ENCODE results near the gene MKRN2OS. TPM values are rescaled to one million over a fixed set of nuclear protein-coding genes. Genes with fewer than 3 reads are reported as not detected.

MKRN2OS gene
- total RNA-seq, 2 experiments from 2014 or later: not detected

DNA sequence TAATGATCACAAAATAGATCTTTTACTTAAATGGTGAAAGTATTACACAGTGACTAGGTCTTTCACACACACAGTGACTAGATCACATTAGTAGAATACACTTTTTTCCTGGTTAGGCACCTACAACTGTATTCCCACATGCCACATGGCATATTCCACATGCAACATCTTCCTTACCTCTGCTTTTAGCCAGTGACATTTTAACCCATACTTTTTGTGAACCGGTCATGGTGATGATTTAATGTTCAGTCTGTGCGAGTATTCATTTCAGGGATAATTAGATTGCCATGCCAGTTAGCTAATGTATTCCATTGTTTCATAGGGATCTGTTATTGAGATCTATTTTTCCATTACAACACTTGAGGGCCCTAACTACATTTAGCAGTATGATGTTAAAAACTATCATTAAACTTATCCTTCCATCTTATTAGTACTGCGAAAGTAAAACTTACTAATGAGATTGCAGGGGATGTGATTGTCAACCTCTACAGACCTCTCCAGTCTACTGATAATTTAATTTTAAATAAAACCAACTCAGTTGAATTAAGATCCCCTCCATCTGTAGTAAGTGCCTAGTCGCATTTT lies 32.7 kb downstream of the MKRN2OS start:
- no peaks in the 10 kb centered on the region for H3K79me2 ChIP-seq (ENCODE audit: insufficient read depth, low read depth, low read length)
- no peaks in the 10 kb centered on the region for H3K9me2 ChIP-seq (ENCODE audit: insufficient read depth, low read length)
- no peak overlapping the region for H3K4me2 ChIP-seq (ENCODE audit: low read length)
- intact Hi-C loops (cut with micrococcal nuclease; ENCODE audit: unreplicated experiment): no loop called here
- no peak overlapping the region for H3K4me3 ChIP-seq (ENCODE audit: low read depth, low read length, poor library complexity, severe bottlenecking)
- no TSS peak for BruUV-seq (replicated peaks)
- POLR2A ChIA-PET: no interaction called here
- H3K9me3 ChIP-seq (ENCODE audit: low read length): no peaks in the 10 kb centered on the region
- no peak for TF ChIP-seq EZH2phosphoT487 (IDR thresholded peaks at IDR 0.05; ENCODE audit: borderline replicate concordance, low read depth, low read length)
- TF ChIP-seq, protein P1, sequence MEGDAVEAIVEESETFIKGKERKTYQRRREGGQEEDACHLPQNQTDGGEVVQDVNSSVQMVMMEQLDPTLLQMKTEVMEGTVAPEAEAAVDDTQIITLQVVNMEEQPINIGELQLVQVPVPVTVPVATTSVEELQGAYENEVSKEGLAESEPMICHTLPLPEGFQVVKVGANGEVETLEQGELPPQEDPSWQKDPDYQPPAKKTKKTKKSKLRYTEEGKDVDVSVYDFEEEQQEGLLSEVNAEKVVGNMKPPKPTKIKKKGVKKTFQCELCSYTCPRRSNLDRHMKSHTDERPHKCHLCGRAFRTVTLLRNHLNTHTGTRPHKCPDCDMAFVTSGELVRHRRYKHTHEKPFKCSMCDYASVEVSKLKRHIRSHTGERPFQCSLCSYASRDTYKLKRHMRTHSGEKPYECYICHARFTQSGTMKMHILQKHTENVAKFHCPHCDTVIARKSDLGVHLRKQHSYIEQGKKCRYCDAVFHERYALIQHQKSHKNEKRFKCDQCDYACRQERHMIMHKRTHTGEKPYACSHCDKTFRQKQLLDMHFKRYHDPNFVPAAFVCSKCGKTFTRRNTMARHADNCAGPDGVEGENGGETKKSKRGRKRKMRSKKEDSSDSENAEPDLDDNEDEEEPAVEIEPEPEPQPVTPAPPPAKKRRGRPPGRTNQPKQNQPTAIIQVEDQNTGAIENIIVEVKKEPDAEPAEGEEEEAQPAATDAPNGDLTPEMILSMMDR (conservative IDR thresholded peaks at IDR 0.05; ENCODE audit: low read length): no peak
- peaks cover 77% of the 10 kb centered on the region for H3K36me3 ChIP-seq (ENCODE audit: insufficient read depth, low read length)
- CTCF ChIA-PET (ENCODE audit: unreplicated experiment): no interaction called here
- no peak overlapping the region for H3K27ac ChIP-seq (ENCODE audit: low read depth, low read length, poor library complexity, severe bottlenecking)
- no peak overlapping the region for H2AFZ ChIP-seq (ENCODE audit: low read length)
- no peaks in the 10 kb centered on the region for H3K4me1 ChIP-seq (ENCODE audit: insufficient read depth, low read length, poor library complexity, severe bottlenecking)
- DNase-seq (ENCODE audit: low spot score): no peak
- H4K20me1 ChIP-seq (ENCODE audit: insufficient read depth, low read length): no peaks in the 10 kb centered on the region

DNA sequence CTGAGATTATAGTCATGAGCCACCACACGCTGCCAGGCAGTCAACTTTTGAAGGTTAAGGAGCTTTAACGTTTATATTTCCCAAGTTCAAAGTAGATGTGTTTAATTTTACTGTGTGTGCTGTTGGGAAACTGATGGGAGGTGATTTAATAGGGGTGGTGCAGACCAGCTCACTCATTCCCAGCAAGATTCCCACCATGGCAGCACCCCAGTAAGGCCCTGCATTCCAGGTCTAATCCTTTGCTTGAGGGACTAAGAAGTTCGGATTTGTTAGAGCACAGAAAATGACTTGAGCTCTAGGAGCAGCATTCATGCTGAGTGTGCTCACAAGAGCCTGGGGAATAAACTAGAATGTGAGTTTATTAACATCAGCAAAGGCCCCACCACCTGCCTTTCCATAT lies 35.8 kb downstream of the MKRN2OS start:
- TF ChIP-seq EZH2phosphoT487 (IDR thresholded peaks at IDR 0.05; ENCODE audit: borderline replicate concordance, low read depth, low read length): no peak
- TF ChIP-seq, protein P1 (conservative IDR thresholded peaks at IDR 0.05; ENCODE audit: low read length): no peak
- POLR2A ChIA-PET: interaction anchor here (0.7 to 1.2 kb wide), 2 partner anchors 14 to 21 kb away, joined by 3 read pairs; no protein-coding TSS in a partner anchor
- Histone ChIP-seq H3K4me1 (ENCODE audit: insufficient read depth, low read length, poor library complexity, severe bottlenecking) (no peaks in the 10 kb centered on the region), H3K4me2 (ENCODE audit: low read length) (no peak overlapping the region), H3K79me2 (ENCODE audit: insufficient read depth, low read depth, low read length) (no peaks in the 10 kb centered on the region), H4K20me1 (ENCODE audit: insufficient read depth, low read length) (no peaks in the 10 kb centered on the region), H3K4me3 (ENCODE audit: low read depth, low read length, poor library complexity, severe bottlenecking) (no peak overlapping the region), H3K9me2 (ENCODE audit: insufficient read depth, low read length) (no peaks in the 10 kb centered on the region), H3K27ac (ENCODE audit: low read depth, low read length, poor library complexity, severe bottlenecking) (no peak overlapping the region), H3K9me3 (ENCODE audit: low read length) (no peaks in the 10 kb centered on the region), H3K36me3 (ENCODE audit: insufficient read depth, low read length) (peaks cover 84% of the 10 kb centered on the region), H2AFZ (ENCODE audit: low read length) (no peak overlapping the region)
- CTCF ChIA-PET (ENCODE audit: unreplicated experiment): no interaction called here
- intact Hi-C loops (cut with micrococcal nuclease; ENCODE audit: unreplicated experiment): no loop called here
- no TSS peak for BruUV-seq (replicated peaks)
- DNase-seq (ENCODE audit: low spot score): no peak

DNA sequence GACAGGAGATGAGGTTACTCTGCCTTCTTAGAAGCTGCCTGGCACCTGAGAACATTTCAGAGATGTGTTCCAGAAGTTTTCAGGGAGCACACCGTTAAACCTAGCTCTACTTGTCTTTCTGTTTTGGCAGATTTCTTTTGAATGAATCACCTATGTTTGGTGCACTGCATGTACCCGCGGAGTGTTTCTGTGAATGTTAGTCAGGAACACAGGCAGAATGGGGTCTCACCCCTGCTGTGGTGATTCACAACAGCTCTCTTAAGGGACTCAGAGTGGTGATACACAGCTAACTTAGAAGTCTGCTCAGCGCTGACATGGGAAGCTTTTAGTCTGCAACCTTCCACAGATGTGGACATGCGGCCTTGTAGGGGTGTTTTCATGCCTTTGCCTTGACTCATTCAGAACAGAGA lies 37.0 kb downstream of the MKRN2OS start:
- no TSS peak for BruUV-seq (replicated peaks)
- peaks cover 85% of the 10 kb centered on the region for H3K36me3 ChIP-seq (ENCODE audit: insufficient read depth, low read length)
- ChIA-PET CTCF (ENCODE audit: unreplicated experiment) (no interaction called here), POLR2A (interaction anchor here (0.6 to 1.4 kb wide), 5 partner anchors 11 to 981 kb away, joined by 3 to 5 read pairs (median 3); no protein-coding TSS in a partner anchor)
- no peak overlapping the region for H2AFZ ChIP-seq (ENCODE audit: low read length)
- no peaks in the 10 kb centered on the region for H4K20me1 ChIP-seq (ENCODE audit: insufficient read depth, low read length)
- TF ChIP-seq, protein P1 (conservative IDR thresholded peaks at IDR 0.05; ENCODE audit: low read length): no peak
- TF ChIP-seq EZH2phosphoT487 (IDR thresholded peaks at IDR 0.05; ENCODE audit: borderline replicate concordance, low read depth, low read length): no peak
- H3K27ac ChIP-seq (ENCODE audit: low read depth, low read length, poor library complexity, severe bottlenecking): no peak overlapping the region
- H3K79me2 ChIP-seq (ENCODE audit: insufficient read depth, low read depth, low read length): no peaks in the 10 kb centered on the region
- DNase-seq (ENCODE audit: low spot score): no peak
- no peaks in the 10 kb centered on the region for H3K9me3 ChIP-seq (ENCODE audit: low read length)
- no peak overlapping the region for H3K4me3 ChIP-seq (ENCODE audit: low read depth, low read length, poor library complexity, severe bottlenecking)
- H3K9me2 ChIP-seq (ENCODE audit: insufficient read depth, low read length): no peaks in the 10 kb centered on the region
- no peak overlapping the region for H3K4me2 ChIP-seq (ENCODE audit: low read length)
- intact Hi-C loops (cut with micrococcal nuclease; ENCODE audit: unreplicated experiment): no loop called here
- H3K4me1 ChIP-seq (ENCODE audit: insufficient read depth, low read length, poor library complexity, severe bottlenecking): no peaks in the 10 kb centered on the region

Measured in OCI-LY7 (cell line).